Subcutaneous preadipocyte (primary cell): ENCODE measurements around the gene SPDYE11. TPM values are rescaled to one million over a fixed set of nuclear protein-coding genes. Genes with fewer than 3 reads are reported as not detected.

Experiments
- small RNA-seq: library from RNA; depleted of rRNA; stranded (forward); fragments of <200 nt; gene quantifications from one replicate; pipeline ENCODE3, GENCODE V24; 2012
- total RNA-seq: library from RNA; depleted of rRNA; stranded (reverse); fragments of >200 nt; gene quantifications from 2 replicates; pipeline ENCODE4 v1.2.3, GENCODE V29; 2012

Gene SPDYE11
- total RNA-seq, result not detected in 2 replicates

DNA sequence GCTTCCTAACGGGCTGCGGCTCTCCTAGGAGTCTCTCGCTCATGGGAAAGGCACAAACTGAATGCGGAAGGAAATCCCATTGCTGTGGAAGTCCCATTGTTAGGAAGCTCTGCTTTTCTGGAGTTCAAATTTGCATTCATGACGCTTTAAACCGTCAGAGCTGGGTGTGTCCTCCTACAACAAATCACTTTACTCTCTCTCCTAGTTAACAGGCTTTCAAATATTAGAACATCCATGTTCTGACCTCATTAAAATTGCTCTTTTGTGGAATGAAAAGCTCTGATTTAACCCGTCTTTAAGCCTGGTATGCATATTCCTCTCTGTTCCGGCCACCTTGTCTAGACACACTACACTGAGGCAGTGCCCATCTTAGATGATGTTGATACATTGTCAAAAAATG is at the start of gene SPDYE11:
Gene SPDYE11 (minus strand): TSS at position 101 of the 400 bp plus-strand sequence. CDS start 1,800 bp downstream, outside the sequence.

GRCh38 chr7:73085938-73086337 is 28.2 kb upstream of the SPDYE11 start, which contains the start of gene SPDYE9:
SPDYE9 (minus strand) TSS chr7:73086038; CDS start chr7:73084238, 1,800 bp downstream.

DNA sequence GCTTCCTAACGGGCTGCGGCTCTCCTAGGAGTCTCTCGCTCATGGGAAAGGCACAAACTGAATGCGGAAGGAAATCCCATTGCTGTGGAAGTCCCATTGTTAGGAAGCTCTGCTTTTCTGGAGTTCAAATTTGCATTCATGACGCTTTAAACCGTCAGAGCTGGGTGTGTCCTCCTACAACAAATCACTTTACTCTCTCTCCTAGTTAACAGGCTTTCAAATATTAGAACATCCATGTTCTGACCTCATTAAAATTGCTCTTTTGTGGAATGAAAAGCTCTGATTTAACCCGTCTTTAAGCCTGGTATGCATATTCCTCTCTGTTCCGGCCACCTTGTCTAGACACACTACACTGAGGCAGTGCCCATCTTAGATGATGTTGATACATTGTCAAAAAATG is 28.0 kb downstream of the SPDYE11 start, which contains the start of gene SPDYE8:
Gene SPDYE8 (minus strand): TSS at position 101 of the 400 bp plus-strand sequence. CDS start 1,800 bp downstream, outside the sequence.

Small RNA genes within 50 kb of the gene (small RNA-seq; reads per million reads assigned to genes)
- gene RF00019, result not detected

Other genes with a start within 250 kb of the SPDYE11 start
- 2.6 and 7.8 TPM in 2 replicates for gene TYW1B, start 229.7 kb downstream of the SPDYE11 start, total RNA-seq
- gene POM121, start 132.8 kb downstream of the SPDYE11 start, total RNA-seq, result 7.3 and 8.6 TPM in 2 replicates
- not detected in 2 replicates for gene TRIM74, start 88.4 kb downstream of the SPDYE11 start, total RNA-seq
- gene SPDYE8, start 28.1 kb downstream of the SPDYE11 start, total RNA-seq, result not detected in 2 replicates
- not detected in 2 replicates for gene SPDYE9, start 28.1 kb upstream of the SPDYE11 start, total RNA-seq